ENCODE measurements around the gene BRPF1.

BRPF1 gene

GRCh38 chr3:9686703-9687102 is 44.8 kb upstream of the BRPF1 start:
- no peak for DNase-seq (ENCODE audit: low read depth)
- H3K4me3 ChIP-seq (ENCODE audit: low read depth, low read length) = no peak overlapping the region
- no peak for TF ChIP-seq CTCF (conservative IDR thresholded peaks at IDR 0.05; ENCODE audit: low read depth, low read length)

- no peak for DNase-seq (ENCODE audit: low read depth)
- no peak for TF ChIP-seq CTCF (conservative IDR thresholded peaks at IDR 0.05; ENCODE audit: low read depth, low read length)
- no peak overlapping the region for H3K4me3 ChIP-seq (ENCODE audit: low read depth, low read length)
These were observed 44.0 kb upstream of the BRPF1 start for GRCh38 chr3:9687514-9687913.

- DNase-seq (ENCODE audit: low read depth) = no peak
These were observed 42.6 kb upstream of the BRPF1 start for GRCh38 chr3:9688961-9689360.

GRCh38 chr3:9689757-9690156 is 41.8 kb upstream of the BRPF1 start:
- H3K4me3 ChIP-seq (ENCODE audit: low read depth, low read length) = no peak overlapping the region
- no peak for TF ChIP-seq CTCF (conservative IDR thresholded peaks at IDR 0.05; ENCODE audit: low read depth, low read length)
- no peak for DNase-seq (ENCODE audit: low read depth)

More at GRCh38 chr3:9688961-9689360, 42.6 kb upstream of the BRPF1 start:
- no peak for TF ChIP-seq CTCF (conservative IDR thresholded peaks at IDR 0.05; ENCODE audit: low read depth, low read length)
- no peak overlapping the region for H3K4me3 ChIP-seq (ENCODE audit: low read depth, low read length)

GRCh38 chr3:9690451-9691450 is 40.8 kb upstream of the BRPF1 start:
- peak; percentile 78 for DNase-seq (ENCODE audit: low read depth)
- H3K4me3 ChIP-seq (ENCODE audit: low read depth, low read length) = no peak overlapping the region
- TF ChIP-seq CTCF (conservative IDR thresholded peaks at IDR 0.05; ENCODE audit: low read depth, low read length) = no peak

GRCh38 chr3:9691636-9692035 is 39.9 kb upstream of the BRPF1 start:
- no peak for DNase-seq (ENCODE audit: low read depth)
- H3K4me3 ChIP-seq (ENCODE audit: low read depth, low read length) = no peak overlapping the region
- no peak for TF ChIP-seq CTCF (conservative IDR thresholded peaks at IDR 0.05; ENCODE audit: low read depth, low read length)

- no peak overlapping the region for H3K4me3 ChIP-seq (ENCODE audit: low read depth, low read length)
- TF ChIP-seq CTCF (conservative IDR thresholded peaks at IDR 0.05; ENCODE audit: low read depth, low read length) = no peak
- DNase-seq (ENCODE audit: low read depth) = no peak
These were observed 39.1 kb upstream of the BRPF1 start for GRCh38 chr3:9692416-9692815.

Measured in choroid plexus epithelial cell (primary cell).